Fibroblast of lung (primary cell): ENCODE data around the gene SMPDL3B.

ENCODE experiments used
- CTCF ChIP-seq, 2 donors: IDR thresholded peaks in 1 of 2; conservative IDR thresholded peaks in 1 of 2; 1 replicate in 1 of 2; 2 replicates in 1 of 2; pipeline ENCODE4 v1.5.1; 2011 to 2012; ENCODE audit warnings: low read length in 2 of 2, control low read depth in 1 of 2, inconsistent platforms in 1 of 2, low read depth in 1 of 2, mild to moderate bottlenecking in 1 of 2
- EZH2 ChIP-seq: IDR thresholded peaks from 2 replicates; pipeline ENCODE4 v1.5.1; 2012; ENCODE audit warnings: low read length, control low read depth, mild to moderate bottlenecking; ENCODE audit errors: missing control alignments

GRCh38 chr1:27928216-27928954, 6.4 kb upstream of the SMPDL3B start:
- no peak for TF ChIP-seq EZH2
- TF ChIP-seq CTCF (conservative IDR thresholded peaks at IDR 0.05 in 1 of 2, IDR thresholded peaks at IDR 0.05 in 1 of 2; ENCODE audit: low read depth in 1 of 2, low read length in 2 of 2): no peak
